B cell (primary cell): ENCODE data around the gene PIK3R1. TPM values are rescaled to one million over a fixed set of nuclear protein-coding genes. Genes with fewer than 3 reads are reported as not detected.
A peak's percentile ranks its signal among the peaks of the same experiment; 100 is the strongest.

Experiments
- ATAC-seq: fragments of 200-7000 bp; cut with Tn5 transposase; one replicate; pipeline ENCODE4 v1.10.0; 2021; ENCODE audit warnings: low read depth, mild to moderate bottlenecking, moderate number of reproducible peaks, moderate library complexity
- CTCF ChIA-PET: fragments of 350-600 bp; sonication (Branson Sonifier 250); formaldehyde crosslinking; loops from one replicate; lab custom pipeline; 2021; ENCODE audit warnings: antibody characterized with exemption, inconsistent platforms; lab: Charles Lee
- POLR2A ChIA-PET: fragments of 350-600 bp; sonication (Branson Sonifier 250); formaldehyde crosslinking; loops from one replicate; lab custom pipeline; 2021; ENCODE audit warnings: antibody characterized with exemption; lab: Charles Lee
- DNase-seq: peaks from one replicate; pipeline ENCODE4 v3.0.0; 2013
- H2AFZ ChIP-seq: 2 replicates; pipeline ENCODE4 v1.6.1; 2012; ENCODE audit warnings: mild to moderate bottlenecking, low read depth, low read length; ENCODE audit not compliant: insufficient read depth, poor library complexity, severe bottlenecking
- H3K27ac ChIP-seq, 2 donors: 1 replicate in 1 of 2; 2 replicates in 1 of 2; pipeline ENCODE4 v1.5.1; 2012 to 2013; ENCODE audit warnings: low read length in 2 of 2, mild to moderate bottlenecking in 2 of 2, moderate library complexity in 1 of 2
- H3K27me3 ChIP-seq, 4 experiments: fragments of 200-600 bp in 1 of 4; sonication (generic) in 1 of 4; replicated peaks in 1 of 4; 1 replicate in 2 of 4; 2 replicates in 2 of 4; pipeline versions ENCODE4 v1.6.1 to v1.7.0; 2013 to 2016; ENCODE audit warnings: low read length in 3 of 4, mild to moderate bottlenecking in 2 of 4, mixed read lengths in 1 of 4, moderate library complexity in 1 of 4; ENCODE audit not compliant: insufficient read depth in 4 of 4, control insufficient read depth in 3 of 4; ENCODE audit errors: control extremely low read depth in 1 of 4
- H3K36me3 ChIP-seq, 2 experiments: replicated peaks in 1 of 2; 1 replicate in 1 of 2; 2 replicates in 1 of 2; pipeline versions ENCODE4 v1.6.1 to v1.7.1; 2013; ENCODE audit warnings: low read length in 1 of 2; ENCODE audit not compliant: insufficient read depth in 2 of 2, control insufficient read depth in 1 of 2; ENCODE audit errors: control extremely low read depth in 1 of 2, extremely low read depth in 1 of 2
- H3K4me1 ChIP-seq, 2 donors: fragments of 200-600 bp in 1 of 2; sonication (generic) in 1 of 2; 1 replicate in 1 of 2; 2 replicates in 1 of 2; pipeline versions ENCODE4 v1.5.1 to v1.6.1; 2013 to 2017; ENCODE audit warnings: low read length in 2 of 2; ENCODE audit not compliant: control insufficient read depth in 2 of 2, insufficient read depth in 2 of 2
- H3K4me2 ChIP-seq: replicated peaks from 2 replicates; pipeline ENCODE3; 2012; ENCODE audit warnings: mild to moderate bottlenecking, low read depth, low read length; ENCODE audit not compliant: poor library complexity, severe bottlenecking
- H3K4me3 ChIP-seq, 5 experiments: fragments of 200-600 bp in 1 of 5; sonication (generic) in 1 of 5; 1 replicate in 3 of 5; 2 replicates in 2 of 5; pipeline versions ENCODE4 v1.5.1 to v1.7.0; 2011 to 2016; ENCODE audit warnings: low read length in 4 of 5, mild to moderate bottlenecking in 4 of 5, low read depth in 2 of 5, control low read depth in 1 of 5, moderate library complexity in 1 of 5; ENCODE audit not compliant: insufficient read depth in 1 of 5; ENCODE audit errors: control extremely low read depth in 1 of 5, extremely low read depth in 1 of 5
- H3K79me2 ChIP-seq: fragments of 200-600 bp; sonication (generic); one replicate; pipeline ENCODE4 v1.6.0; 2016; ENCODE audit warnings: low read length; ENCODE audit not compliant: control insufficient read depth, insufficient read depth
- H3K9ac ChIP-seq: fragments of 200-600 bp; sonication (generic); 2 replicates; pipeline ENCODE4 v1.6.1; 2017; ENCODE audit warnings: mild to moderate bottlenecking, low read length, moderate library complexity
- H3K9me3 ChIP-seq, 3 donors: one replicate each; pipeline versions ENCODE4 v1.6.1 to v1.7.1; 2013; ENCODE audit warnings: low read length in 2 of 3; ENCODE audit not compliant: control insufficient read depth in 2 of 3, insufficient read depth in 1 of 3; ENCODE audit errors: control extremely low read depth in 1 of 3
- H4K20me1 ChIP-seq: 2 replicates; pipeline ENCODE4 v1.6.0; 2012; ENCODE audit warnings: mild to moderate bottlenecking, low read length; ENCODE audit not compliant: insufficient read depth, control insufficient read depth, poor library complexity, severe bottlenecking
- H3K27ac Mint-ChIP-seq: one replicate; pipeline ENCODE4 v1.8.0; 2021; ENCODE audit warnings: mixed read lengths
- H3K27me3 Mint-ChIP-seq: one replicate; pipeline ENCODE4 v1.8.0; 2021; ENCODE audit warnings: mixed read lengths
- H3K4me1 Mint-ChIP-seq: one replicate; pipeline ENCODE4 v1.8.0; 2021; ENCODE audit warnings: mixed read lengths
- H3K4me3 Mint-ChIP-seq: one replicate; pipeline ENCODE4 v1.8.0; 2021; ENCODE audit warnings: mixed read lengths
- H3K9me3 Mint-ChIP-seq: one replicate; pipeline ENCODE4 v1.8.0; 2022; ENCODE audit warnings: mixed read lengths; ENCODE audit not compliant: insufficient read depth
- EZH2 ChIP-seq: IDR thresholded peaks from 2 replicates; pipeline ENCODE4 v1.6.1; 2012; ENCODE audit warnings: borderline replicate concordance, low read depth, mild to moderate bottlenecking, moderate library complexity, low read length; ENCODE audit not compliant: insufficient read depth, poor library complexity, severe bottlenecking
- WGBS: methylation state at CpG from one replicate; pipeline ENCODE4 v1.1.5; 2013; ENCODE audit warnings: missing lambda C conversion rate; ENCODE audit not compliant: insufficient coverage; 5-methylcytosine and 5-hydroxymethylcytosine counted together
- intact Hi-C: fragments of 100-400 bp; cut with micrococcal nuclease; formaldehyde crosslinking; loops from one replicate; pipeline ENCODE4 v1.10.0; 2022
- polyA plus RNA-seq: library from polyadenylated mRNA; depleted of rRNA; stranded (reverse); fragments of >200 nt; gene quantifications from 2 replicates; pipeline ENCODE4 v1.2.3, GENCODE V29; 2012
- total RNA-seq, 2 donors: library from RNA; stranded (reverse); fragments of 120-200 nt in 1 of 2; gene quantifications; 1 replicate in 1 of 2; 2 replicates in 1 of 2; pipeline versions ENCODE4 v1.2.3 to v1.2.4, GENCODE V29; 2013 to 2022
- TF ChIP-seq, protein P1 (sequence below): fragments of 200-600 bp; IDR thresholded peaks from one replicate; pipeline ENCODE4 v1.8.0; 2022; ENCODE audit warnings: antibody characterized with exemption, mild to moderate bottlenecking

PIK3R1 gene
- total and polyA plus RNA-seq, 2 donors (not counting 1 experiment from before 2014, with no cell fraction given): 5.6 to 63.8 TPM

- Mint-ChIP-seq H3K4me3 (no peak overlapping the region), H3K9me3 (no peaks in the 10 kb centered on the region), H3K4me1 (peaks cover 13% of the 10 kb centered on the region), H3K27me3 (no peaks in the 10 kb centered on the region), H3K27ac (no peak overlapping the region)
- Histone ChIP-seq H3K9me3 (no peaks in the 10 kb centered on the region), H3K36me3 (peaks cover 4 to 59% of the 10 kb centered on the region in 2 experiments), H2AFZ (no peak overlapping the region), H3K27me3 (no peaks in the 10 kb centered on the region), H3K4me3 (no peak overlapping the region), H3K4me1 (peaks cover 1 to 2% of the 10 kb centered on the region in 2 donors), H3K9ac (no peak overlapping the region), H3K79me2 (peaks cover 39% of the 10 kb centered on the region), H4K20me1 (peaks cover 25% of the 10 kb centered on the region), H3K27ac (no peak overlapping the region), H3K4me2 (no peak overlapping the region)
- TF ChIP-seq EZH2: no peak
- TF ChIP-seq, protein P1, sequence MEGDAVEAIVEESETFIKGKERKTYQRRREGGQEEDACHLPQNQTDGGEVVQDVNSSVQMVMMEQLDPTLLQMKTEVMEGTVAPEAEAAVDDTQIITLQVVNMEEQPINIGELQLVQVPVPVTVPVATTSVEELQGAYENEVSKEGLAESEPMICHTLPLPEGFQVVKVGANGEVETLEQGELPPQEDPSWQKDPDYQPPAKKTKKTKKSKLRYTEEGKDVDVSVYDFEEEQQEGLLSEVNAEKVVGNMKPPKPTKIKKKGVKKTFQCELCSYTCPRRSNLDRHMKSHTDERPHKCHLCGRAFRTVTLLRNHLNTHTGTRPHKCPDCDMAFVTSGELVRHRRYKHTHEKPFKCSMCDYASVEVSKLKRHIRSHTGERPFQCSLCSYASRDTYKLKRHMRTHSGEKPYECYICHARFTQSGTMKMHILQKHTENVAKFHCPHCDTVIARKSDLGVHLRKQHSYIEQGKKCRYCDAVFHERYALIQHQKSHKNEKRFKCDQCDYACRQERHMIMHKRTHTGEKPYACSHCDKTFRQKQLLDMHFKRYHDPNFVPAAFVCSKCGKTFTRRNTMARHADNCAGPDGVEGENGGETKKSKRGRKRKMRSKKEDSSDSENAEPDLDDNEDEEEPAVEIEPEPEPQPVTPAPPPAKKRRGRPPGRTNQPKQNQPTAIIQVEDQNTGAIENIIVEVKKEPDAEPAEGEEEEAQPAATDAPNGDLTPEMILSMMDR: no peak
- intact Hi-C loops: no loop called here
- DNase-seq: no peak
- ChIA-PET CTCF (interaction anchor here (5.9 kb wide), 1 partner anchor 12 kb away, joined by 31 read pairs; no protein-coding TSS in a partner anchor), POLR2A (no interaction called here)
- 73% methylated on average over 3 of the region's 9 CpGs for WGBS
- ATAC-seq: no peak
Measured at GRCh38 chr5:68274847-68275651, 59.5 kb downstream of the PIK3R1 start.

DNA sequence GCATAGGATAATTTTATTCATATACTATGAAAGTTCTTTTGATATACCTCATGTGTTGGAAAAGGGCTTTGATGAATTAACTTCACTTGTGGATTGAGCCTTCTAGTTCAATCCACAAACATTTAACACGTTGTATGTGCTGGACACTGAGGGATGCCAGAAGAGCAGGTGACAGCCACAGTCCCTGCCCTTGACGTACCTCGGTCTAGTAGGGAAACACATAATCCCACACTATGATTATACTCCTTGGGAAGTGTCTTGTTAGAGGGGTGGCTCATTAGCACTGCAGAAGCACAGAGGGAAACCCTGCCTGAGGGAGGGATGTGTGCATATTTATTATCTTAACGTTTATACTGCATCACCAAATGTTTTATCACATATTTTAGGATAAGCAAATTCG is 61.2 kb downstream of the PIK3R1 start:
- Histone ChIP-seq H3K4me3 (no peak overlapping the region), H4K20me1 (peaks cover 16% of the 10 kb centered on the region), H3K27ac (no peak overlapping the region), H3K4me1 (no peaks in the 10 kb centered on the region), H3K4me2 (no peak overlapping the region), H2AFZ (no peak overlapping the region), H3K9me3 (no peaks in the 10 kb centered on the region), H3K36me3 (peaks cover 5 to 76% of the 10 kb centered on the region in 2 experiments), H3K79me2 (peaks cover 24% of the 10 kb centered on the region), H3K27me3 (no peaks in the 10 kb centered on the region), H3K9ac (no peak overlapping the region)
- Mint-ChIP-seq H3K27me3 (no peaks in the 10 kb centered on the region), H3K27ac (peak overlapping the region; percentile 23), H3K4me1 (peaks cover 5% of the 10 kb centered on the region), H3K4me3 (no peak overlapping the region), H3K9me3 (no peaks in the 10 kb centered on the region)
- TF ChIP-seq, protein P1: no peak
- TF ChIP-seq EZH2: no peak
- ChIA-PET CTCF (interaction anchor here (0.6 to 1.5 kb wide), 3 partner anchors 8 to 38 kb away, joined by 3 to 4 read pairs (median 4); no protein-coding TSS in a partner anchor), POLR2A (no interaction called here)
- intact Hi-C loops: no loop called here
- no peak for ATAC-seq
- DNase-seq: no peak
- no CpG with 5 or more reads among the region's 5 CpGs for WGBS
